Adipocyte (in vitro differentiated cells): Measurements from ENCODE around the gene TFF1.

Experiments
- DNase-seq: peaks from one replicate; pipeline ENCODE4 v3.0.0-alpha.2; 2015; ENCODE audit warnings: low read depth
- H3K27me3 ChIP-seq: replicated peaks from 2 replicates; pipeline ENCODE4 v1.7.0; 2013; ENCODE audit warnings: mild to moderate bottlenecking, low read length, moderate library complexity; ENCODE audit not compliant: control insufficient read depth, insufficient read depth
- H3K36me3 ChIP-seq: 2 replicates; pipeline ENCODE4 v1.7.0; 2013; ENCODE audit warnings: low read length, mild to moderate bottlenecking, moderate library complexity; ENCODE audit not compliant: control insufficient read depth, insufficient read depth, severe bottlenecking
- H3K4me1 ChIP-seq: 2 replicates; pipeline ENCODE4 v1.7.0; 2013; ENCODE audit warnings: mild to moderate bottlenecking, low read length, moderate library complexity; ENCODE audit not compliant: control insufficient read depth, insufficient read depth
- H3K4me3 ChIP-seq: 2 replicates; pipeline ENCODE4 v1.7.0; 2013; ENCODE audit warnings: mild to moderate bottlenecking, low read length, moderate library complexity
- H3K9ac ChIP-seq: 2 replicates; pipeline ENCODE4 v1.7.0; 2013; ENCODE audit warnings: mild to moderate bottlenecking, low read length, moderate library complexity
- H3K9me3 ChIP-seq: 2 replicates; pipeline ENCODE4 v1.7.0; 2013; ENCODE audit warnings: mild to moderate bottlenecking, low read length, moderate library complexity; ENCODE audit not compliant: control insufficient read depth

The TFF1 gene

DNA sequence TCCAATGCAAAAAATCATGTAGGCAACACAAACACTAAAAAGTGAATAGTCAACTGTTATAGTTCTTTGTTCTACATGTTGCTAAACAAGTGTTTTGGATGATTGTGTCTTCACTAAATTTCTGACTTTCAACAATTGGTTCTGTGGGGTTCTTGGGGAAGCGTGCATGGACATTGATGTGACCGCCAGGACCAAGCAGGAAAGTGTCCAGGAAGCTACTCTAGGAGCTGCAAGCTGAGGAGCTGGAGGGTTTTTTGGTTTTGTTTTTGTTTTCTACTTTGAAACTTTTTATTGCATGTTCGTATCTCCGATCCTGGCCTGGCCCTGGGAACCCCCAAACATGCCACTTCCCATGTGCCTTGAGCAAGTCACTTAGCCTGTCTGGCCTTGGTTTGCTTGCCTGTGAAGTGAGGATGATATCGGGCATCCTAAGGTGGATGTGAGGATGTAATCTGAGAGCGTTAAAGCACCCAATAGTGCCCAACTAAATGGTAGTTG lies 21.6 kb upstream of the TFF1 start:
- DNase-seq, result no peak
- H3K9ac ChIP-seq, result no peak overlapping the region
- no peak overlapping the region for H3K4me3 ChIP-seq
- peaks cover 64% of the 10 kb centered on the region for H3K27me3 ChIP-seq
- no peaks in the 10 kb centered on the region for H3K36me3 ChIP-seq
- H3K9me3 ChIP-seq, result no peaks in the 10 kb centered on the region
- H3K4me1 ChIP-seq, result no peaks in the 10 kb centered on the region

GRCh38 chr21:42387164-42387563 lies 20.8 kb upstream of the TFF1 start:
- H3K4me3 ChIP-seq, result no peak overlapping the region
- no peaks in the 10 kb centered on the region for H3K9me3 ChIP-seq
- H3K27me3 ChIP-seq, result peaks cover 64% of the 10 kb centered on the region
- no peaks in the 10 kb centered on the region for H3K4me1 ChIP-seq
- no peak overlapping the region for H3K9ac ChIP-seq
- no peak for DNase-seq
- H3K36me3 ChIP-seq, result no peaks in the 10 kb centered on the region

GRCh38 chr21:42386034-42386591 lies 19.8 kb upstream of the TFF1 start:
- no peaks in the 10 kb centered on the region for H3K36me3 ChIP-seq
- peaks cover 57% of the 10 kb centered on the region for H3K27me3 ChIP-seq
- no peak overlapping the region for H3K9ac ChIP-seq
- H3K9me3 ChIP-seq, result no peaks in the 10 kb centered on the region
- no peak for DNase-seq
- H3K4me3 ChIP-seq, result no peak overlapping the region
- H3K4me1 ChIP-seq, result no peaks in the 10 kb centered on the region

DNA sequence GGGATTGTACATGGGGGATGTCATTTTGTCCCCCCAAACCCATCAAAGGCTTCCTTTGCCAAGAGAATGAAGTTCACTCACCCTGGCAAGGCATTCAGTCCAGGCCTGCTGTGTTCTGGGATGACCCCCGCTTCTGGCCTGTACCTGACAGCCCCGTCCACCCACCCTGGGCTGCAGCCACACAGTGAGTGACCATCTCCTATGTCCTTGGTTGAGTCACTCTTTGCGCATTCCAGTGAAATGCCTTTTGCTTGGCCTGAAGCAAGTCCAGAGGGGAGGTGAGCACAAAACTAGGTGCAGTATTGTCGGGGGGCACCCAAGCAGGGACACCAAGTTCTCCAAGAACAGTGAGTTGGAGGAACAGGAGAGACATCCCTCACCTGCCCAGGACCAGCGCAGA lies 19.3 kb upstream of the TFF1 start:
- H3K27me3 ChIP-seq, result peaks cover 52% of the 10 kb centered on the region
- no peaks in the 10 kb centered on the region for H3K36me3 ChIP-seq
- H3K9me3 ChIP-seq, result no peaks in the 10 kb centered on the region
- no peak for DNase-seq
- H3K9ac ChIP-seq, result no peak overlapping the region
- no peak overlapping the region for H3K4me3 ChIP-seq
- no peaks in the 10 kb centered on the region for H3K4me1 ChIP-seq

- Histone ChIP-seq H3K4me1 (no peaks in the 10 kb centered on the region), H3K36me3 (no peaks in the 10 kb centered on the region), H3K4me3 (no peak overlapping the region), H3K27me3 (peaks cover 55% of the 10 kb centered on the region), H3K9ac (no peak overlapping the region), H3K9me3 (no peaks in the 10 kb centered on the region)
- DNase-seq, result no peak
These were observed 18.7 kb upstream of the TFF1 start for GRCh38 chr21:42384989-42385388.

- H3K4me1 ChIP-seq, result no peaks in the 10 kb centered on the region
- DNase-seq, result no peak
These were observed 18.0 kb upstream of the TFF1 start for GRCh38 chr21:42384156-42384945.

GRCh38 chr21:42383331-42383730 lies 17.0 kb upstream of the TFF1 start:
- H3K9ac ChIP-seq, result no peak overlapping the region
- H3K9me3 ChIP-seq, result no peaks in the 10 kb centered on the region
- no peaks in the 10 kb centered on the region for H3K36me3 ChIP-seq
- H3K27me3 ChIP-seq, result peaks cover 49% of the 10 kb centered on the region
- DNase-seq, result no peak
- no peaks in the 10 kb centered on the region for H3K4me1 ChIP-seq
- no peak overlapping the region for H3K4me3 ChIP-seq

More at GRCh38 chr21:42384156-42384945, 18.0 kb upstream of the TFF1 start:
- no peak overlapping the region for H3K9ac ChIP-seq
- H3K27me3 ChIP-seq, result peaks cover 55% of the 10 kb centered on the region
- no peaks in the 10 kb centered on the region for H3K9me3 ChIP-seq
- H3K36me3 ChIP-seq, result no peaks in the 10 kb centered on the region
- H3K4me3 ChIP-seq, result no peak overlapping the region

DNA sequence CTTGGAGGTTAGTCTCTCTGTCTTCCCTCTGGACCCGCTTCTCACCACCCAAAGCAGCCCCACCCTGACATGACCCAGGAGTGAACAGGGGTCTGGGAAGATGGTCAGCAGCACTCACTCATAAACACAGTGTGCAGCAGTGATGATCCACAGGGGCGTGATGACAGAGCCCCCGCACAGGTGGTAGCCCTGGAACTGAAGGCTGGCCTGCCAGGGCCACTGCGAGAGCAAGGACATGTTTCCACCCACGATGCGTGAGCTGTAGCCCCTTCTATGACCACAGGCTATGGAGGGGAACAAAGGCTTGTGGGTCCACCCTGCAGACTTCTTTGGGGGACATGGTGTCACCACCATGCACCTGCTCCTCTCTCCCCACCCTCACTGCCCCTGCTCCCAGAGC lies 16.6 kb upstream of the TFF1 start:
- Histone ChIP-seq H3K9me3 (no peaks in the 10 kb centered on the region), H3K4me3 (no peak overlapping the region), H3K36me3 (no peaks in the 10 kb centered on the region), H3K4me1 (no peaks in the 10 kb centered on the region), H3K27me3 (peaks cover 48% of the 10 kb centered on the region), H3K9ac (no peak overlapping the region)
- no peak for DNase-seq

DNA sequence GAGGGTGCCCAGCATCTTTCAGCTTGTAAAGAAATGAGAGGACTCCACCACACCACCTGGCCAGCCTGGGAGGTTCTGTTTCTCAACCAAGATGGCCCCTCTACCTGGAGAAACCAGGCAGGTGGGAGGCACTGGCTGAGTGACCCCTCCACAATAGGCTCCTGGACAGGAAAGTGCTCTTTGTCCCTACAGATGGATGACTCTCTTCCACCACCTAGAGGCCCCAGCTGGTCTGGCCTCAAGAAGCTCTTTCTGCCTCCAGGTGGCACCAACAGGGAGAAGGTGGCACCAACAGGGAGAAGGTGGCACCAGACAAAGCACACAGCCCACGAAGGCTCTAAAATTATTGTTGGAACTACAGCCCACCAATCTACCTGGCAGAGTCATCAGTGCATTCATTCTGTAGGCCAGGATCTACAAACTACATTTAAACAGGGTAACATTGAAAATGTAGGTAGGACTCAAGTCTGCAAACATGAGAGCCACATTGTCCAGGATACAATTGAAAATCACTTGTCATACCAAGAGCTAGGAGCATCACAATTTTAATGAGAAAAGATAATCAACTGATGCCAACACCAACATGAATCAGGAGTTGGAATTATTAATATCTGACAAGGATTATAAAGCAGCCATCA lies 15.1 kb upstream of the TFF1 start:
- DNase-seq, result peak; percentile 24
- Histone ChIP-seq H3K9ac (no peak overlapping the region), H3K4me1 (no peaks in the 10 kb centered on the region), H3K9me3 (no peaks in the 10 kb centered on the region), H3K36me3 (no peaks in the 10 kb centered on the region), H3K4me3 (no peak overlapping the region), H3K27me3 (peaks cover 49% of the 10 kb centered on the region)

GRCh38 chr21:42379426-42380215 lies 13.3 kb upstream of the TFF1 start:
- no peaks in the 10 kb centered on the region for H3K9me3 ChIP-seq
- H3K27me3 ChIP-seq, result peaks cover 57% of the 10 kb centered on the region
- H3K9ac ChIP-seq, result no peak overlapping the region
- no peak overlapping the region for H3K4me3 ChIP-seq
- H3K4me1 ChIP-seq, result no peaks in the 10 kb centered on the region
- no peaks in the 10 kb centered on the region for H3K36me3 ChIP-seq
- no peak for DNase-seq

DNA sequence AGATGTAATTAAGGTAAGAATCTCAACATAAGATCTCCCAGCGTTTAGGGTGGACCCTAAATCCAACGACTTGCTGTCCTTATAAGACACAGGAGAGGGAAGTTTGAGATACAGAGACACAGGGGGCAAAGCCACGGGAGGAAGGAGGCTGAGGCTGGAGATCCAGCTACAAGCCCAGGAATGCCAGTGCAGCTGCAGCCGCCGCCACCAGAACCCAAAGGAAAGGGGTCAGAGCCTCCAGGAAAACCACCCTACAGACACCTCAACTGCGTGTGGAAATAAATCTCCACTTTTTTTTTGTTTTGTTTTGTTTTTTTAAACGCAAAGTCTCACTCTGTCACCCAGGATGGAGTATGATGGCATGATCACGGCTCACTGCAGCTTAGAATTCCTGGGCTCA lies 12.1 kb upstream of the TFF1 start:
- peaks cover 69% of the 10 kb centered on the region for H3K27me3 ChIP-seq
- H3K4me3 ChIP-seq, result no peak overlapping the region

More for the DNA sequence above, 12.1 kb upstream of the TFF1 start:
- DNase-seq, result no peak
- H3K36me3 ChIP-seq, result no peaks in the 10 kb centered on the region
- H3K9me3 ChIP-seq, result no peaks in the 10 kb centered on the region
- H3K4me1 ChIP-seq, result no peaks in the 10 kb centered on the region
- no peak overlapping the region for H3K9ac ChIP-seq
